ENCODE data around the gene IGLL1.
A peak's percentile ranks its signal among the peaks of the same experiment; 100 is the strongest.

DNA sequence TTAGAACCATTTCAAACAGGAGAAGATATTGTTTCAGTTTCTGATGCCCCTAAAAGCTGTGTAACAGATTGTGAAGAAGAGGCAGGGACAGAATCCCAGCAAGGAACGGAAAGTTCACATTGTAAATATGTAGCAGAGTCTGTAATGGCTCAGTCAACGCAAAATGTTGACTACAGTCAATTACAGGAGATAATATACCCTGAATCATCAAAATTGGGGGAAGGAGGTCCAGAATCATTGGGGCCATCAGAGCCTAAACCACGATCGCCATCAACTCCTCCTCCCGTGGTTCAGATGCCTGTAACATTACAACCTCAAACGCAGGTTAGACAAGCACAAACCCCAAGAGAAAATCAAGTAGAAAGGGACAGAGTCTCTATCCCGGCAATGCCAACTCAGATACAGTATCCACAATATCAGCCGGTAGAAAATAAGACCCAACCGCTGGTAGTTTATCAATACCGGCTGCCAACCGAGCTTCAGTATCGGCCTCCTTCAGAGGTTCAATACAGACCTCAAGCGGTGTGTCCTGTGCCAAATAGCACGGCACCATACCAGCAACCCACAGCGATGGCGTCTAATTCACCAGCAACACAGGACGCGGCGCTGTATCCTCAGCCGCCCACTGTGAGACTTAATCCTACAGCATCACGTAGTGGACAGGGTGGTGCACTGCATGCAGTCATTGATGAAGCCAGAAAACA, 40.8 kb downstream of the IGLL1 start:
- TF ChIP-seq, protein P1, sequence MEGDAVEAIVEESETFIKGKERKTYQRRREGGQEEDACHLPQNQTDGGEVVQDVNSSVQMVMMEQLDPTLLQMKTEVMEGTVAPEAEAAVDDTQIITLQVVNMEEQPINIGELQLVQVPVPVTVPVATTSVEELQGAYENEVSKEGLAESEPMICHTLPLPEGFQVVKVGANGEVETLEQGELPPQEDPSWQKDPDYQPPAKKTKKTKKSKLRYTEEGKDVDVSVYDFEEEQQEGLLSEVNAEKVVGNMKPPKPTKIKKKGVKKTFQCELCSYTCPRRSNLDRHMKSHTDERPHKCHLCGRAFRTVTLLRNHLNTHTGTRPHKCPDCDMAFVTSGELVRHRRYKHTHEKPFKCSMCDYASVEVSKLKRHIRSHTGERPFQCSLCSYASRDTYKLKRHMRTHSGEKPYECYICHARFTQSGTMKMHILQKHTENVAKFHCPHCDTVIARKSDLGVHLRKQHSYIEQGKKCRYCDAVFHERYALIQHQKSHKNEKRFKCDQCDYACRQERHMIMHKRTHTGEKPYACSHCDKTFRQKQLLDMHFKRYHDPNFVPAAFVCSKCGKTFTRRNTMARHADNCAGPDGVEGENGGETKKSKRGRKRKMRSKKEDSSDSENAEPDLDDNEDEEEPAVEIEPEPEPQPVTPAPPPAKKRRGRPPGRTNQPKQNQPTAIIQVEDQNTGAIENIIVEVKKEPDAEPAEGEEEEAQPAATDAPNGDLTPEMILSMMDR (IDR thresholded peaks at IDR 0.05; ENCODE audit: insufficient read depth, low read length, poor library complexity, severe bottlenecking) = peak; percentile 71
- TF ChIP-seq EZH2phosphoT487 (conservative IDR thresholded peaks at IDR 0.05; ENCODE audit: low read length) = no peak
